NOMO-1 (cell line): Measurements from ENCODE around the gene OR56A1.

Experiments
- DNase-seq, 2 experiments: peaks; one replicate each; lab custom pipeline; 2025; ENCODE audit not compliant: unreplicated experiment in 2 of 2; lab: John Stamatoyannopoulos, UW

The OR56A1 gene

GRCh38 chr11:5992150-5992549 is 38.4 kb downstream of the OR56A1 start:
- DNase-seq: no peak

- DNase-seq: no peak
Observed at GRCh38 chr11:5989203-5989602, 41.4 kb downstream of the OR56A1 start.

- DNase-seq: no peak
Observed at GRCh38 chr11:5986885-5987284, 43.7 kb downstream of the OR56A1 start, which contains the start of gene OR52L1. Gene OR52L1 (minus strand): TSS chr11:5986985. CDS start chr11:5986930, 55 bp downstream.

GRCh38 chr11:5983443-5983842 is 47.1 kb downstream of the OR56A1 start:
- no peak for DNase-seq

- no peak for DNase-seq
Observed at GRCh38 chr11:5973530-5973929, 57.0 kb downstream of the OR56A1 start.
